GM18951 (cell line): ENCODE data around the gene PIGU.

Experiments
- POLR2A ChIP-seq: IDR thresholded peaks from 4 replicates; pipeline ENCODE4 v1.6.1; 2011; ENCODE audit warnings: mild to moderate bottlenecking; ENCODE audit not compliant: insufficient read length, insufficient read depth; ENCODE audit errors: extremely low read depth
- in situ Hi-C: fragments of 300-500 bp; cut with MboI; formaldehyde crosslinking; loops from one replicate; pipeline ENCODE4 v1.12.0; 2022; ENCODE audit warnings: low sequenced_read_pairs, mixed read lengths, inconsistent platforms; ENCODE audit not compliant: unreplicated experiment

PIGU gene

GRCh38 chr20:34540596-34541263 is 136.2 kb downstream of the PIGU start:
- in situ Hi-C loops: no loop called here
- no peak for TF ChIP-seq POLR2A

- TF ChIP-seq POLR2A: no peak
- in situ Hi-C loops: loop anchor here (10.0 kb wide), 1 partner anchor 165 kb away; the partner anchor contains the start of gene TP53INP2
Measured at GRCh38 chr20:34539756-34540155, 137.1 kb downstream of the PIGU start.

DNA sequence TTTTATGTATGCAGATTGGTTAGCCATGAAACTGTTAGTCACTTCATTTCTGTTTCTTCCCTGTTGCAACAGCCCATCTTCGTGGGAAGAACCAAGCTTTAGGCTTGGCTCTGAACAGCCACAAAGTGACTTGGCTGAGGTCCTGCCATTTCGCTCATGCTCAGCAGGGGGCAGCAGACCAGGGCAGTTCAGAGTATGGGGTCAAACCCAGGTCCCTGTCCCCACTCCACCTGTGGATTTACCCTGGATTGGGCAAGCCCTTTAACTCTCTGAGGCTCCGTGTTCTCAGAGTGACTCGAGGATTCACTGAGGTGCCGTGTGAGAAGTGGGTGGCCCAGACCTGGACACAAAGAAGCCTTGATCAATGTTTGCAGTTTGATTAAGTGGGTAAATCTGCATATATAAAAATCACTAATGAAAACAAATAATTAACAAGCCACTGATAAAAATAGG is 138.2 kb downstream of the PIGU start:
- no peak for TF ChIP-seq POLR2A
- in situ Hi-C loops: loop anchor here (10.0 kb wide), 1 partner anchor 166 kb away; the partner anchor contains the start of gene TP53INP2

DNA sequence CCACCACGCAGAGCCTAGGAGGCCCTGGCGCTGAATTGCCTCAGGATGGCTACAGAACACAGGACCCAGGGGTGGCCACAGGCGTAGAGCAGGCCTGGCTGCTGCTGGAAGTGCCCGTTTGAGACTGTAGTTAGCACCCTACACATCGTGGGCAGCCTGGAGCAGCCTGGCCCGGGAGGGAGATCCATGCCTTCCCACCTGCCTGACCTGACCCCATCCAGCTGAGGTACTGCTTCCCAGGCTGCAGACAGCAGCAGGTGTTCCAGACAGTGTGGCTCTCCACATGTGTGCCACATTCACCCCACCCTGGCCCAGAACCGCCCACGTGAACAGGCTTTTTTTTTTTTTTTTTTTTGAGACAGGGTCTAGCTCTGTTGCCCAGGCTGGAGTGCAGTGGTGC is 139.2 kb downstream of the PIGU start:
- in situ Hi-C loops: loop anchor here (10.0 kb wide), 1 partner anchor 167 kb away; the partner anchor contains the start of gene TP53INP2
- TF ChIP-seq POLR2A: no peak

DNA sequence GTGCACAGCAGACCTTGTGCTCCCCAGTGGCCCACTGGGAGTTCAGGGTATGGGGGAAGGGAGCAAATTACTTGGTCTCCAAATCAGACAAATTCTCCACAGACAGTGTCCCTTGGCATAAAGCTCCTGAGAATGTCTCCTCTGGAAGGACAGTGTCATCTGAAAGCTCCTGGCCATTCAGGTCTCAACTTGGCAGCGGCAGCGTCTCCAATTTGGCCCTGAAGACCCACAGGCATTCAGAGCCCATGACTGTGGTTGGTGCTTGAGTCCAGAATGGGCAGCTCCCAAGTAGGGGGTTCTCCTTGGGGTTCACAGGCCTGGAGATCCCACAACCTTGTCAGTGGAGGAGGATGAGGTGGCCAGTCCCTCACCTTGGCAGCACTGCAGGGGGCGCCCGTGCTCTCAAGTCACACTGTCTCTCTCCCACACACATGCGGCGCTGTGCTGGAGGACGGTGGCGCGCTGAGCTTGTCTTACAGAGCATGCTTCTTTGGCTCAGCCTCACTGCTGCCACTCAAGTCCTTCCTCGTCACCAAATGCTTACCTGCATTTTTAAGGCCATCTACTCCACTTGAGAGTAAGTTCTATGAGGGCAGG is 140.0 kb downstream of the PIGU start:
- TF ChIP-seq POLR2A: no peak
- in situ Hi-C loops: loop anchor here (10.0 kb wide), 1 partner anchor 168 kb away; the partner anchor contains the start of gene TP53INP2

GRCh38 chr20:34535857-34536256 is 141.0 kb downstream of the PIGU start:
- TF ChIP-seq POLR2A: no peak
- in situ Hi-C loops: loop anchor here (10.0 kb wide), 1 partner anchor 169 kb away; the partner anchor contains the start of gene TP53INP2

DNA sequence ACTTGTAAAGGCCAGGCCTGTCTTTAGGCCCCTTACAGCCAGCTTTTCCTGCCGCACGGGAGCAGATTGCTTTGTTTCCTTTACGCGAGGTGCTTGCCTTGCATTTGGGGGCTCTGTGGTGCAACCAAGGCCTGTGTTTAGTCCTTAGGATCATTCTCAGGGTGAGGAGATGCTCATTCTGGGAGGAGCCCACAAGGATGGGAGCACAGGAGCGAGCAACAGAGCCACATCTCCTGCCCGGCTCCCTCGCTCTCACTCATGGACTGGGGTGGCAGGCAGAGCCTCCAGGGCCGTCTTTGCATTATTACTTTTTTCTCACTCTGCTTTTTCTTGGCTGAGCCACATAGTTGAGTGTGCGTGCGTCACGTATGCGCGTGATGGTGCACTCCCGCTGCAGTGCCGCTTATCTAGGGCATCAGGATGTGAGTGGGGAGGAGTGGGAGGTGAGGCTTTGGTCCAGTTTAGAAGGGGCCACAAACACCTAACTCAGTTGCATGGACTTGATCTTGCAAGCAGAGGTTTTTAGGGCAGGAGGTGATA is 141.5 kb downstream of the PIGU start:
- TF ChIP-seq POLR2A: no peak
- in situ Hi-C loops: loop anchor here (10.0 kb wide), 1 partner anchor 169 kb away; the partner anchor contains the start of gene TP53INP2

DNA sequence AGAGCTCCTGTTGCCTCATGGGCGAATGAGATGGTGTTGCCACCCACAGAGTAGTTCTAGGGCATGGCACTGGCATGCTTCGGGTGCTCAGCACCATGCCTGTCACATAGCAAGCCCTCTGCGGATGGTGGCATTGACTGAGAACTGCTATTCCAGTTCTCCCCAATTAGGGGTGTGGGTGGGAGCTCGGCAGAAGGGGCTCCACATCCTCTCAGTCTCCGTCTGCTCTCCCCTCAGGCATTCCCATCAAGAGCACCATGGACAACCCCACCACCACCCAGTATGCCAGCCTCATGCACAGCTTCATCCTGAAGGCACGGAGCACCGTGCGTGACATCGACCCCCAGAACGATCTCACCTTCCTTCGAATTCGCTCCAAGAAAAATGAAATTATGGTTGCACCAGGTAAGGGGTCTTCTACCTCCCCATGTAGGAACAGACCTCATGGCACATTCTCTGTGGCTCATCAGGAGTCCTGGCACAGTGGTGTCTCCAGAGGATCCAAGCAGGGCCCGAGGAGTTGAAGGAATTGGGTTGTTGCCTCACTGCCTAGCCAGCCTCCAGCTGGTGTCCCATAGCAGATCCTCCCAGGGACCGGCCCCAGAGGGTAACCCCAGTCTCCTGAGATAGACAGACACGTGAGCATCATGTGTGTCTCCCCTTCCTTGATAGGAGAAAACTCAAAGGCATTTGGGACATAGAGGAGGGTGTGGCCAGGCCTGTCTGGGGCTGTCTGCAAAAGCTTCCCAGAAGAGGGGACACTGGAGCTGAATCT is 142.3 kb downstream of the PIGU start:
- in situ Hi-C loops: loop anchor here (10.0 kb wide), 1 partner anchor 170 kb away; the partner anchor contains the start of gene TP53INP2
- no peak for TF ChIP-seq POLR2A

DNA sequence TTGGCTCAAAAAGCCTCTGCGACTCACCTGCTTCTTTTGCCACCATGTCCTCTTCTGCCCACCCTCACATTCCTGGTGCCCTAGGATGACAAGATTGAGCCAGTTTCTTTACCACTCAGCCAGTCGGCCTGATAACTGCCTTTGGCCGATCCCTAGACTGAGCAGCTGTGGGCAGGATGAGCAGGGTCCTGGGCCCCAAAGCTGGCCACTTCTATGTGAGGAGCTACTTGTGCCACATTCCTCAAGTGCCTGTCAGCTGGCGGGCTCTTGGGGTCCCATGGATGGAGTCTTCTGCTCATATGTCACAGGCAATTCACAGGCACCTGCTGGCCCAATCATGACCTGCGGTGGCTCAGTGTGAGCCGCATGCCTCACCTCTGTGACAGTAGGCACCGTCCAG is 144.1 kb downstream of the PIGU start:
- no peak for TF ChIP-seq POLR2A
- in situ Hi-C loops: loop anchor here (10.0 kb wide), 1 partner anchor 172 kb away; the partner anchor contains the start of gene TP53INP2

DNA sequence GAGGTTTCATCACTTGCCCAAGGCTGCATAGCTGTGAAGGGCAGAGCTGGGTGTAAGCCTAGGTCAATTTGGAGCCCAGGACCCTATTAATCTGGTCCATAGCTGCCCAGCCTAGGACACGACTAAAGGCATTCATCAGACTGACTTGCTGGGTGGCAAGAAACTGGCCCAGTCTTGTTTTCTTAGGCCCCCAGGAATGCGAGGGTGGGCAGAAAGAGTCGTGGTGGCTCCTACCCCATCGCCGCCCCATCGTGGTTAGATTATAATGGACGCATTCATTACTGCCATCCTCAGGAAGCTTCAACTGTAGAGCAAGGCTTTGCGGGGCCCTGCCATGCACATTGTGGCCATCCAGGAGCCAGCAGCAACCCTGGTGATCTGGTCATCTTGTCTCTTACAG is 144.6 kb downstream of the PIGU start:
- in situ Hi-C loops: loop anchor here (10.0 kb wide), 1 partner anchor 172 kb away; the partner anchor contains the start of gene TP53INP2
- TF ChIP-seq POLR2A: no peak

GRCh38 chr20:34531608-34532265 is 145.2 kb downstream of the PIGU start:
- in situ Hi-C loops: loop anchor here (10.0 kb wide), 1 partner anchor 173 kb away; the partner anchor contains the start of gene TP53INP2
- no peak for TF ChIP-seq POLR2A

DNA sequence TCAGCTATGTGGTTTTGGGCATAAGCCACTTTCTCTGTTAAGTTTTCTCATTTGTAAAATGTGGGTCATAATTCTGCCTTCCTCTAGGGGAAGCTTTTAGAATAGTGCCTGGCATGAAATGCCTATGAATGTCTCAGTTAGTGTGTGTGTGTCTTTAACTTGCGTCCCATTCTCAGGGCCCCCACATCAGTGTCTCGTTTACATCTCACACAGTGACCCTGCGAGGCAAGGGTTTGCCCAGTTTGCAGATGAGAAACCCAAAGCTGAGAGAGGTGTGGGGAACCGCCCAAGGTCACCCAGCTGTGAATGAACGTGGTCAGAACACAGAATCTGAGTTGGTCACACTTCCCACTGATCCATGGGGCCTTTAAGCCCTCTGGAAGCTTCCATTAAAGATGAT is 146.6 kb downstream of the PIGU start:
- TF ChIP-seq POLR2A: no peak
- in situ Hi-C loops: loop anchor here (10.0 kb wide), 1 partner anchor 174 kb away; the partner anchor contains the start of gene TP53INP2
